Tibial nerve (tissue), 3 donors: Measurements from ENCODE around the gene LIPC.

ENCODE experiments used
- CTCF ChIP-seq, 5 experiments: fragments of 200-600 bp in 3 of 5; fragments of 450-650 bp in 2 of 5; sonication (generic) in 3 of 5; IDR thresholded peaks; one replicate each; pipeline ENCODE4 v1.5.1; 2016 to 2019; ENCODE audit warnings: antibody characterized with exemption in 5 of 5, mild to moderate bottlenecking in 3 of 5, moderate library complexity in 2 of 5
- POLR2A ChIP-seq, 2 donors: fragments of 450-650 bp; IDR thresholded peaks; one replicate each; pipeline ENCODE4 v1.6.1; 2017; ENCODE audit warnings: antibody characterized with exemption in 2 of 2, mild to moderate bottlenecking in 2 of 2, moderate library complexity in 2 of 2

- no peak for TF ChIP-seq CTCF (IDR thresholded peaks at IDR 0.05)
- no peak for TF ChIP-seq POLR2A (IDR thresholded peaks at IDR 0.05)
Measured at GRCh38 chr15:58556541-58556940, 124.8 kb downstream of the LIPC start.
